OCI-LY1 (cell line): ENCODE data around the gene SLC25A31.

Experiments used
- EZH2 ChIP-seq: fragments of 200-600 bp; sonication (generic), shearing (Covaris generic); IDR thresholded peaks from 2 replicates; pipeline ENCODE4 v1.8.0; 2017; ENCODE audit warnings: borderline replicate concordance, mixed run types, mild to moderate bottlenecking, antibody characterized with exemption, low read length, moderate library complexity, mixed read lengths
- TF ChIP-seq, protein P1 (sequence below): fragments of 200-600 bp; sonication (generic), shearing (Covaris generic); IDR thresholded peaks from 2 replicates; pipeline ENCODE4 v1.5.1; 2017; ENCODE audit warnings: mild to moderate bottlenecking, antibody characterized with exemption, low read length, moderate library complexity, mixed read lengths

DNA sequence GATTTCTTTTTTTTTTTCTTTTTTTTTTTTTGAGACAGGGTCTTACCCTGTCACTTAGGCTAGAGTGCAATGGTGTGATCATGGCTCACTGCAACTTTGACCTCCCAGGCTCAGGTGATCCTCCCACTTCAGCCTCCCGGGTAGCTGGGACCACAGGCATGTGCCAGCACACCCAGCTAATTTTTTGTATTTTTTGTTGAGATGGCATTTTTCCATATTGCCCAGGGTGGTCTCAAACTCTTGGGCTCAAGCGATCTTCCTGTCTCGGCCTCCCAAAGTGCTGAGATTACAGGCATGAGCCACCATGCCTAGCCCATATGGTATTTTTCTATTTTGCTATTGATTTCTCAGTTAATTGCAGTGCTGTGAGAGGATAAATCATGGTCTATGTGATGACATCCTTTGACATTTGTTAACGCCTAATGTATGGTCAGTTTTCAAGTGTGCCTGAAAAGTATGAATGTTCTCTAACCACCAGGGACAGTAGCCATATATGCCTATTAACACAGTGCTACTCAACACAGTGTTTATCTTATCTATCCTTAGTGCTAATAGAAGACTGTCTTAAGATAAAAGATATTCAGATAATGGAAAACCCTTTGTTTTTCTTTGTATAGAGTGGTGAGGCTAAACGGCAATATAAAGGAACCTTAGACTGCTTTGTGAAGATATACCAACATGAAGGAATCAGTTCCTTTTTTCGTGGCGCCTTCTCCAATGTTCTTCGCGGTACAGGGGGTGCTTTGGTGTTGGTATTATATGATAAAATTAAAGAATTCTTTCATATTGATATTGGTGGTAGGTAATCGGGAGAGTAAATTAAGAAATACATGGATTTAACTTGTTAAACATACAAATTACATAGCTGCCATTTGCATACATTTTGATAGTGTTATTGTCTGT lies 42.8 kb downstream of the SLC25A31 start:
- TF ChIP-seq EZH2: no peak
- TF ChIP-seq, protein P1, sequence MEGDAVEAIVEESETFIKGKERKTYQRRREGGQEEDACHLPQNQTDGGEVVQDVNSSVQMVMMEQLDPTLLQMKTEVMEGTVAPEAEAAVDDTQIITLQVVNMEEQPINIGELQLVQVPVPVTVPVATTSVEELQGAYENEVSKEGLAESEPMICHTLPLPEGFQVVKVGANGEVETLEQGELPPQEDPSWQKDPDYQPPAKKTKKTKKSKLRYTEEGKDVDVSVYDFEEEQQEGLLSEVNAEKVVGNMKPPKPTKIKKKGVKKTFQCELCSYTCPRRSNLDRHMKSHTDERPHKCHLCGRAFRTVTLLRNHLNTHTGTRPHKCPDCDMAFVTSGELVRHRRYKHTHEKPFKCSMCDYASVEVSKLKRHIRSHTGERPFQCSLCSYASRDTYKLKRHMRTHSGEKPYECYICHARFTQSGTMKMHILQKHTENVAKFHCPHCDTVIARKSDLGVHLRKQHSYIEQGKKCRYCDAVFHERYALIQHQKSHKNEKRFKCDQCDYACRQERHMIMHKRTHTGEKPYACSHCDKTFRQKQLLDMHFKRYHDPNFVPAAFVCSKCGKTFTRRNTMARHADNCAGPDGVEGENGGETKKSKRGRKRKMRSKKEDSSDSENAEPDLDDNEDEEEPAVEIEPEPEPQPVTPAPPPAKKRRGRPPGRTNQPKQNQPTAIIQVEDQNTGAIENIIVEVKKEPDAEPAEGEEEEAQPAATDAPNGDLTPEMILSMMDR: no peak
